Ectodermal cell (in vitro differentiated cells): Measurements from ENCODE around the gene RRM1.

ENCODE experiments used
- H3K27ac ChIP-seq: 2 replicates; pipeline ENCODE4 v1.7.0; 2013; ENCODE audit warnings: mild to moderate bottlenecking, low read depth, low read length; ENCODE audit not compliant: insufficient read depth, poor library complexity, severe bottlenecking
- H3K27me3 ChIP-seq: 2 replicates; pipeline ENCODE4 v1.7.0; 2013; ENCODE audit warnings: mild to moderate bottlenecking, low read length; ENCODE audit not compliant: insufficient read depth, control insufficient read depth, poor library complexity, severe bottlenecking
- H3K36me3 ChIP-seq: one replicate; pipeline ENCODE4 v1.7.0; 2013; ENCODE audit warnings: low read length; ENCODE audit not compliant: control insufficient read depth, insufficient read depth
- H3K4me1 ChIP-seq: one replicate; pipeline ENCODE4 v1.7.0; 2013; ENCODE audit warnings: low read length; ENCODE audit not compliant: control insufficient read depth, insufficient read depth
- H3K4me3 ChIP-seq: 2 replicates; pipeline ENCODE4 v1.7.0; 2013; ENCODE audit warnings: low read depth, low read length, control low read depth; ENCODE audit not compliant: insufficient read depth
- H3K9me3 ChIP-seq: 2 replicates; pipeline ENCODE4 v1.7.0; 2013; ENCODE audit warnings: mild to moderate bottlenecking, low read length, moderate library complexity; ENCODE audit not compliant: control insufficient read depth
- WGBS, 2 experiments: methylation state at CpG; one replicate each; pipeline ENCODE4 v1.1.7; 2013; ENCODE audit warnings: missing lambda C conversion rate in 2 of 2; 5-methylcytosine and 5-hydroxymethylcytosine counted together

RRM1 gene

GRCh38 chr11:4095509-4096230 is 1.1 kb downstream of the RRM1 start:
- no peaks in the 10 kb centered on the region for H3K4me1 ChIP-seq
- no peaks in the 10 kb centered on the region for H3K9me3 ChIP-seq
- 26 to 31% methylated on average over 10 of the region's 10 CpGs for WGBS, 2 experiments
- H3K36me3 ChIP-seq, result no peaks in the 10 kb centered on the region
- H3K27me3 ChIP-seq, result no peaks in the 10 kb centered on the region
- H3K4me3 ChIP-seq, result peak overlapping the region; percentile 68
- H3K27ac ChIP-seq, result no peak overlapping the region

GRCh38 chr11:4098026-4098621 is 3.5 kb downstream of the RRM1 start:
- 91 to 95% methylated on average over 2 to 4 of the region's 4 CpGs for WGBS, 2 experiments
- no peaks in the 10 kb centered on the region for H3K27me3 ChIP-seq

DNA sequence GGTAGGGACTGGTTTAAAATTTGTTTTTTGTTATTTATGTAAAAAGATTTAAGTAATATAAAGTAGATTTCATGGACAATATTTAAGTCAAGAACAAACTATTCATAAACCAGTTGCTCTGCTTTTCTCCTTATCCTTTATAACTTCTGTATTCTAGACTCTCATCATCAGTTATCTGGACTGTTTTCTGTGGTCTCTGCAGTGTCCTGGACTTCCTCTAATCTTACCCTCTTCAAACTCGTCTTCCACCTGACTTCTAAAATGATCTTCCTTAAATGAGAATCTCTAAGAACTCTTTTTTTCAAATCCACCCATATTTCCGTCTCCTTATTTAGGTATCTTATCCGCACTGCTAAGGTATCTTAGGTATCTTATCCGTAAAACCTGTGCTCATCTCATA is 8.1 kb downstream of the RRM1 start:
- H3K36me3 ChIP-seq, result peaks cover 17% of the 10 kb centered on the region
- no peaks in the 10 kb centered on the region for H3K9me3 ChIP-seq
- no peak overlapping the region for H3K27ac ChIP-seq
- no peaks in the 10 kb centered on the region for H3K27me3 ChIP-seq
- no peaks in the 10 kb centered on the region for H3K4me1 ChIP-seq
- 89 to 97% methylated on average over 2 to 4 of the region's 4 CpGs for WGBS, 2 experiments
- no peak overlapping the region for H3K4me3 ChIP-seq

More at GRCh38 chr11:4098026-4098621, 3.5 kb downstream of the RRM1 start:
- no peak overlapping the region for H3K4me3 ChIP-seq
- H3K9me3 ChIP-seq, result no peaks in the 10 kb centered on the region
- no peak overlapping the region for H3K27ac ChIP-seq
- no peaks in the 10 kb centered on the region for H3K4me1 ChIP-seq
- H3K36me3 ChIP-seq, result no peaks in the 10 kb centered on the region

DNA sequence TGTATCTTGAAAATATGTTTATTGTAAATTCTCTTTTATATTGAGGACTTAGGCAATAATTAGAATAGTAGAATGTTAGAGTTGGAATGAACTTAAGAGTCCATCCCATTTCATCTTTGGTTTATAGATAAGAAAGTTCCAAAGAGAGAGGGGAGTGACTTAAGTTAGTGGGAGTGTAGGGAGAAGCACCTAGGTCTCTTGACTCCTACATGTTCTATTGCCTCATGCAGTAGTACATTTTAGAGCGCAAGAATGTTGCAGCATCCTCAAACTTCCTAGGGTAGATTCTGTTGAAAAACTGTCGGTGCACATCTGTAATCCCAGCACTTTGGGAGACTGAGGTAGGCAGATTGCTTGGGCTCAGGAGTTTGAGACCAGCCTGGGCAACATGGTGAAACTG is 8.7 kb downstream of the RRM1 start:
- H3K9me3 ChIP-seq, result no peaks in the 10 kb centered on the region
- no peaks in the 10 kb centered on the region for H3K4me1 ChIP-seq
- WGBS, 2 experiments, result 91 to 96% methylated on average over 2 of the region's 2 CpGs
- peaks cover 17% of the 10 kb centered on the region for H3K36me3 ChIP-seq
- no peak overlapping the region for H3K27ac ChIP-seq
- H3K27me3 ChIP-seq, result no peaks in the 10 kb centered on the region
- H3K4me3 ChIP-seq, result no peak overlapping the region

- Histone ChIP-seq H3K9me3 (no peaks in the 10 kb centered on the region), H3K27ac (no peak overlapping the region), H3K4me1 (no peaks in the 10 kb centered on the region), H3K27me3 (no peaks in the 10 kb centered on the region), H3K4me3 (no peak overlapping the region), H3K36me3 (peaks cover 17% of the 10 kb centered on the region)
- WGBS, 2 experiments, result 100% methylated on average over 1 of the region's 1 CpG
Observed at GRCh38 chr11:4105916-4106315, 11.3 kb downstream of the RRM1 start.

GRCh38 chr11:4111834-4112233 is 17.2 kb downstream of the RRM1 start:
- Histone ChIP-seq H3K9me3 (no peaks in the 10 kb centered on the region), H3K36me3 (peaks cover 19% of the 10 kb centered on the region), H3K4me3 (no peak overlapping the region), H3K4me1 (no peaks in the 10 kb centered on the region), H3K27me3 (no peaks in the 10 kb centered on the region), H3K27ac (no peak overlapping the region)
- WGBS, 2 experiments, result 88 to 100% methylated on average over 3 to 4 of the region's 5 CpGs

GRCh38 chr11:4115128-4115527 is 20.5 kb downstream of the RRM1 start:
- Histone ChIP-seq H3K36me3 (peaks cover 19% of the 10 kb centered on the region), H3K4me1 (no peaks in the 10 kb centered on the region), H3K9me3 (no peaks in the 10 kb centered on the region), H3K27me3 (no peaks in the 10 kb centered on the region), H3K4me3 (no peak overlapping the region), H3K27ac (no peak overlapping the region)
- WGBS, 2 experiments, result 90 to 95% methylated on average over 2 of the region's 2 CpGs

DNA sequence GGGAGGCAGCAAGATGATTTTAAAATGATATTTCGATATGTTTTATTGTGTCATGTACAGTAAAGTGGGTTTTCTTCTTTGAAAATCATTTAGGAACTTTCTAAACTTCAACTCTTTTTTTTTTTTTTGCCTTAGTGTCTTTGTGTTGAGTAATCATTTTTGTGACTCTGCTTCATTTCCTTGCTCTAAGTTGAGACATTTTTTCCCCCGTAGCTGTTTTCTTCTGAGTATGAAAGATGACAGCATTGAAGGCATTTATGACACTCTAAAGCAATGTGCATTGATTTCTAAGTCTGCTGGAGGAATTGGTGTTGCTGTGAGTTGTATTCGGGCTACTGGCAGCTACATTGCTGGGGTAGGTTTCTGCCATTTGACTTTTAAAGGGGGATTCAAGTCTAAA is 23.5 kb downstream of the RRM1 start:
- H3K9me3 ChIP-seq, result no peaks in the 10 kb centered on the region
- H3K27ac ChIP-seq, result no peak overlapping the region
- H3K4me3 ChIP-seq, result no peak overlapping the region
- H3K27me3 ChIP-seq, result no peaks in the 10 kb centered on the region
- no peaks in the 10 kb centered on the region for H3K4me1 ChIP-seq
- H3K36me3 ChIP-seq, result peaks cover 30% of the 10 kb centered on the region
- 90 to 91% methylated on average over 2 to 3 of the region's 3 CpGs for WGBS, 2 experiments

DNA sequence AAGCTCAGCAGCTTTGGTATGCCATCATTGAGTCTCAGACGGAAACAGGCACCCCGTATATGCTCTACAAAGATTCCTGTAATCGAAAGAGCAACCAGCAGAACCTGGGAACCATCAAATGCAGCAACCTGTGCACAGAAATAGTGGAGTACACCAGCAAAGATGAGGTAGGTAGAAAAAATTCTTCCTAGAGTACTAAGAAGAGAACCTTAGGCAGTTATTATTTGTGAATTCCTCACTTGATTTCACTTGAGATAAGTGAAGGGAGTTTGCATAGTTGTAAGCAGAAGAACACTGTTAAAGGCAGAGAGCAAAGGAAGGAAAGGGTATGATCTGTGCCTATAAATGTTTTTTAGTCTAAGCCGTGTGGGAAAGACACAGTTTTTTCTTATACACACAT is 28.6 kb downstream of the RRM1 start:
- 95 to 97% methylated on average over 3 of the region's 4 CpGs for WGBS, 2 experiments
- peaks cover 56% of the 10 kb centered on the region for H3K36me3 ChIP-seq

DNA sequence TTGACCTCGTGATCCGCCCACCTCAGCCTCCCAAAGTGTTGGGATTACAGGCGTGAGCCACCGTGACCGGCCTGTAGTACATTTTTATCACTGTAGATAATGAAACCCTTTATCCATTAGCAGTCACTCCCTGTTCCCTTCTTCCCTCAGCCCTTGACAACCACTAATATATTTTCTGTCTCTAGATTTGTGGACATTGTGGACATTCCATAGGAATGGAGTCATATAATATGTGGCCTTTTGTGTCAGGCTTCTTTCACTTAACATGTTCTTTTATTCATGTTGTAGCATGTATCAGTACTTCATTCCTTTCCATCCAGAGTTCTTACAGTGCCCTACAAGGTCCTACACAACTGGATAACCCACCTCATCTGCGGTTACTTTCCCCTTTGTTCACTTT is 30.5 kb downstream of the RRM1 start:
- Histone ChIP-seq H3K9me3 (no peaks in the 10 kb centered on the region), H3K4me1 (no peaks in the 10 kb centered on the region), H3K36me3 (peaks cover 53% of the 10 kb centered on the region), H3K27me3 (no peaks in the 10 kb centered on the region), H3K27ac (no peak overlapping the region), H3K4me3 (no peak overlapping the region)
- 93 to 94% methylated on average over 6 of the region's 6 CpGs for WGBS, 2 experiments

More for the DNA sequence above, 28.6 kb downstream of the RRM1 start:
- no peak overlapping the region for H3K27ac ChIP-seq
- H3K9me3 ChIP-seq, result no peaks in the 10 kb centered on the region
- no peaks in the 10 kb centered on the region for H3K4me1 ChIP-seq
- H3K4me3 ChIP-seq, result no peak overlapping the region
- H3K27me3 ChIP-seq, result no peaks in the 10 kb centered on the region
